SU-DHL-6 (cell line): ENCODE data around the gene BIRC7.

Source experiments
- H2AFZ ChIP-seq: fragments of 200-600 bp; sonication (generic); 2 replicates; pipeline ENCODE4 v1.6.1; 2014; ENCODE audit warnings: low read depth, mild to moderate bottlenecking, moderate library complexity, mixed read lengths, antibody characterized with exemption, low read length; ENCODE audit not compliant: severe bottlenecking
- H3F3A ChIP-seq: fragments of 200-600 bp; shearing (Covaris generic); 2 replicates; pipeline ENCODE4 v1.6.0; 2016; ENCODE audit warnings: antibody characterized with exemption, mild to moderate bottlenecking; ENCODE audit not compliant: insufficient read depth
- H3K27ac ChIP-seq: fragments of 200-600 bp; sonication (generic); 2 replicates; pipeline ENCODE4 v1.5.1; 2016; ENCODE audit warnings: low read depth, mild to moderate bottlenecking, low read length, moderate library complexity, mixed read lengths
- H3K27me3 ChIP-seq: fragments of 200-600 bp; sonication (generic), shearing (Covaris generic); 2 replicates; pipeline ENCODE4 v1.6.0; 2014; ENCODE audit warnings: mild to moderate bottlenecking, low read length
- H3K36me3 ChIP-seq: fragments of 200-600 bp; sonication (generic); 2 replicates; pipeline ENCODE4 v1.6.1; 2014; ENCODE audit warnings: mild to moderate bottlenecking, low read length, mixed read lengths
- H3K4me2 ChIP-seq: fragments of 300-600, 200-600 bp; shearing (Covaris generic), sonication (generic); 2 replicates; pipeline ENCODE4 v1.6.0; 2014; ENCODE audit warnings: low read length, low read depth, mild to moderate bottlenecking; ENCODE audit not compliant: poor library complexity, severe bottlenecking
- H3K4me3 ChIP-seq: fragments of 200-600 bp; sonication (generic); 2 replicates; pipeline ENCODE4 v1.5.1; 2014; ENCODE audit warnings: antibody characterized with exemption, low read length, mild to moderate bottlenecking, mixed read lengths; ENCODE audit not compliant: insufficient read depth, poor library complexity, severe bottlenecking
- H3K79me2 ChIP-seq: fragments of 200-600 bp; sonication (generic); 2 replicates; pipeline ENCODE4 v1.6.1; 2014; ENCODE audit warnings: mild to moderate bottlenecking, low read length, moderate library complexity; ENCODE audit not compliant: insufficient read depth
- H3K9ac ChIP-seq: fragments of 200-600 bp; sonication (generic); 2 replicates; pipeline ENCODE4 v1.7.0; 2014; ENCODE audit warnings: mild to moderate bottlenecking, low read length
- H3K9me2 ChIP-seq: fragments of 200-600 bp; sonication (generic); replicated peaks from 2 replicates; pipeline ENCODE4 v1.6.1; 2014; ENCODE audit warnings: low read length; ENCODE audit not compliant: insufficient read depth
- H3K9me3 ChIP-seq: fragments of 200-600 bp; sonication (generic); 2 replicates; pipeline ENCODE4 v1.6.1; 2014; ENCODE audit warnings: low read length, mixed read lengths; ENCODE audit not compliant: insufficient read depth
- H4K20me1 ChIP-seq: fragments of 200-600 bp; sonication (generic); 2 replicates; pipeline ENCODE4 v1.6.1; 2014; ENCODE audit warnings: low read depth, mild to moderate bottlenecking, antibody characterized with exemption, low read length, moderate library complexity, mixed read lengths
- CTCF ChIP-seq: fragments of 200-600 bp; sonication (generic); IDR thresholded peaks from one replicate; pipeline ENCODE4 v1.5.1; 2017; ENCODE audit warnings: antibody characterized with exemption, mild to moderate bottlenecking, low read length, moderate library complexity; ENCODE audit not compliant: insufficient read depth, poor library complexity, severe bottlenecking
- EZH2phosphoT487 ChIP-seq: fragments of 200-600 bp; sonication (generic), shearing (Covaris generic); conservative IDR thresholded peaks from 2 replicates; pipeline ENCODE4 v1.6.1; 2018; ENCODE audit warnings: mild to moderate bottlenecking, antibody characterized with exemption, low read length, moderate library complexity, mixed read lengths

Gene BIRC7

GRCh38 chr20:63232235-63233060, 3.3 kb upstream of the BIRC7 start:
- Histone ChIP-seq H3K9me3 (no peaks in the 10 kb centered on the region), H4K20me1 (no peaks in the 10 kb centered on the region), H3K4me3 (no peak overlapping the region), H3K4me2 (no peak overlapping the region), H3K79me2 (no peaks in the 10 kb centered on the region), H3K36me3 (no peaks in the 10 kb centered on the region), H3K9me2 (no peaks in the 10 kb centered on the region), H3K9ac (no peak overlapping the region), H2AFZ (no peak overlapping the region), H3F3A (no peaks in the 10 kb centered on the region), H3K27me3 (no peaks in the 10 kb centered on the region), H3K27ac (no peak overlapping the region)
- TF ChIP-seq CTCF (no peak), EZH2phosphoT487 (no peak)

- TF ChIP-seq EZH2phosphoT487 (no peak), CTCF (no peak)
- Histone ChIP-seq H3K9me3 (no peaks in the 10 kb centered on the region), H4K20me1 (no peaks in the 10 kb centered on the region), H3K79me2 (no peaks in the 10 kb centered on the region), H3K4me2 (no peak overlapping the region), H2AFZ (no peak overlapping the region), H3K36me3 (no peaks in the 10 kb centered on the region), H3K4me3 (no peak overlapping the region), H3K27ac (no peak overlapping the region), H3K9ac (no peak overlapping the region), H3K9me2 (no peaks in the 10 kb centered on the region), H3K27me3 (no peaks in the 10 kb centered on the region), H3F3A (no peaks in the 10 kb centered on the region)
Observed at GRCh38 chr20:63233061-63233344, 2.7 kb upstream of the BIRC7 start.

GRCh38 chr20:63233924-63234323, 1.8 kb upstream of the BIRC7 start:
- H4K20me1 ChIP-seq = no peaks in the 10 kb centered on the region
- H3K36me3 ChIP-seq = no peaks in the 10 kb centered on the region
- H3F3A ChIP-seq = no peaks in the 10 kb centered on the region
- no peak overlapping the region for H3K4me3 ChIP-seq
- no peak for TF ChIP-seq EZH2phosphoT487
- no peak for TF ChIP-seq CTCF
- H2AFZ ChIP-seq = no peak overlapping the region
- H3K27ac ChIP-seq = no peak overlapping the region
- H3K9me2 ChIP-seq = no peaks in the 10 kb centered on the region
- no peaks in the 10 kb centered on the region for H3K79me2 ChIP-seq
- no peak overlapping the region for H3K4me2 ChIP-seq
- no peak overlapping the region for H3K9ac ChIP-seq
- H3K9me3 ChIP-seq = no peaks in the 10 kb centered on the region
- H3K27me3 ChIP-seq = no peaks in the 10 kb centered on the region
